Cardiac muscle cell (in vitro differentiated cells and primary cell): Measurements from ENCODE around the gene OR10H4. TPM values are rescaled to one million over a fixed set of nuclear protein-coding genes. Genes with fewer than 3 reads are reported as not detected.
"Not testable (repeated sequence)": the region's sequence is repeated elsewhere in the genome, so short reads cannot be mapped to it uniquely, and the experiment has no call there.

Experiments used
- DNase-seq, 2 donors: peaks; one replicate each; pipeline versions ENCODE4 v3.0.0 to v3.0.0-alpha.2; 2010 to 2017; ENCODE audit warnings: low read depth in 1 of 2, low spot score in 1 of 2
- H3K27ac ChIP-seq: fragments of 200-600 bp; sonication (generic); 2 replicates; pipeline ENCODE4 v1.5.1; 2016
- H3K27me3 ChIP-seq: fragments of 200-600 bp; sonication (generic); 2 replicates; pipeline ENCODE4 v1.6.0; 2016; ENCODE audit warnings: control low read depth
- H3K36me3 ChIP-seq: fragments of 200-600 bp; sonication (generic); 2 replicates; pipeline ENCODE4 v1.5.1; 2016; ENCODE audit warnings: control low read depth
- H3K4me1 ChIP-seq: fragments of 200-600 bp; sonication (generic); 2 replicates; pipeline ENCODE4 v1.8.1; 2017; ENCODE audit warnings: low read depth, mild to moderate bottlenecking, mixed run types
- H3K4me3 ChIP-seq: fragments of 200-600 bp; sonication (generic); 2 replicates; pipeline ENCODE4 v1.5.1; 2016; ENCODE audit warnings: mild to moderate bottlenecking
- H3K9me3 ChIP-seq: fragments of 200-600 bp; sonication (generic); 2 replicates; pipeline ENCODE4 v1.5.1; 2017; ENCODE audit warnings: low read depth, mild to moderate bottlenecking, control low read depth
- CTCF ChIP-seq: IDR thresholded peaks from 2 replicates; pipeline ENCODE4 v1.5.1; 2012; ENCODE audit warnings: low read depth, mild to moderate bottlenecking, low read length
- polyA plus RNA-seq: library from polyadenylated mRNA; unstranded; fragments of >200 nt; fragmentation: Nextera tagmentation; extraction: Ambion mirVana; gene quantifications from 2 replicates; pipeline ENCODE4 v1.2.1, GENCODE V29; 2016
- total RNA-seq: library from RNA; depleted of rRNA; stranded (reverse); fragments of >200 nt; gene quantifications from 2 replicates; pipeline ENCODE4 v1.2.3, GENCODE V29; 2016

Gene OR10H4
- total RNA-seq = not detected in 2 replicates
- not detected in 2 replicates for polyA plus RNA-seq

- TF ChIP-seq CTCF = no peak
- no peaks in the 10 kb centered on the region for H3K27me3 ChIP-seq
- H3K36me3 ChIP-seq = no peaks in the 10 kb centered on the region
- peaks cover 7% of the 10 kb centered on the region for H3K9me3 ChIP-seq
- DNase-seq = no peak
- no peak within 1 kb of the TSS for H3K27ac ChIP-seq
- no peak within 1 kb of the TSS for H3K4me3 ChIP-seq
- H3K4me1 ChIP-seq = no peaks in the 10 kb centered on the region
These were observed at the start of gene OR10H4 for GRCh38 chr19:15948223-15949058. TSS of gene OR10H4 (plus strand) at chr19:15949008. CDS start at chr19:15949008, 0 bp downstream.

DNA sequence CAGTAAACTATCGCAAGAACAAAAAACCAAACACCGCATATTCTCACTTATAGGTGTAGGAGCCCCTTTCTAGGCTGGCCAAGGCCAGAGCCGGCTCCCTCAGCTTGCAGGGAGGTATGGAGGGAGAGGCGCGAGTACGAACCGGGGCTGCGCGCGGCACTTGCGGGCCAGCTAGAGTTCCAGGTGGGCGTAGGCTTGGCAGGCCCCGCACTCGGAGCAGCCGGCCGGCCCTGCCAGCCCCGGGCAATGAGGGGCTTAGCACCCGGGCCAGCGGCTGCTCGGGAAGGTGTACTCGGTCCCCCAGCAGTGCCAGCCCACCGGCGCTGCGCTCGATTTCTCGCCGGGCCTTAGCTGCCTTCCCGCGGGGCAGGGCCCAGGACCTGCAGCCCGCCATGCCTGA lies 49.2 kb upstream of the OR10H4 start:
- H3K4me3 ChIP-seq, H3K27ac ChIP-seq, H3K27me3 ChIP-seq, H3K36me3 ChIP-seq, H3K4me1 ChIP-seq, DNase-seq, H3K9me3 ChIP-seq: not testable (repeated sequence)

GRCh38 chr19:15900032-15900431 lies 48.8 kb upstream of the OR10H4 start:
- not testable (repeated sequence) for DNase-seq, H3K9me3 ChIP-seq, H3K36me3 ChIP-seq, H3K4me3 ChIP-seq, H3K27ac ChIP-seq, H3K27me3 ChIP-seq, H3K4me1 ChIP-seq

DNA sequence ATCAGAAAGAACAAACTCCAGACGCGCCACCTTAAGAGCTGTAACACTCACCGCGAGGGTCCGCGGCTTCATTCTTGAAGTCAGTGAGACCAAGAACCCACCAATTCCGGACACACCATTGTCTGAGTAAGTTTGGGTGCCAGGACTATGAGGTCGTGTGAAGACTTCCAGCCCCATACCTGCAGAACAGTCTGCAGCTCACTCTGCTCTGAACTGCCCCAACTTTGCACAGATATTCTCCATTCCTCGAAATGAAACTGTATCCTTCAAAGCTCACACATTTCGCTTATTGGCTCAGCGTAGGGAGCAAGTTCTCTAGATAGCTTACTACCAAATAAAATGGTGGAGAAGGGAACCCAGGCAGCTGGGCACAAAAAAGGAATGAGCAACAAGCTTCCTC lies 48.3 kb upstream of the OR10H4 start:
- no peak for TF ChIP-seq CTCF
- no peak overlapping the region for H3K4me3 ChIP-seq
- DNase-seq = no peak
- no peaks in the 10 kb centered on the region for H3K36me3 ChIP-seq
- no peaks in the 10 kb centered on the region for H3K4me1 ChIP-seq
- no peaks in the 10 kb centered on the region for H3K9me3 ChIP-seq
- H3K27ac ChIP-seq = no peak overlapping the region
- no peaks in the 10 kb centered on the region for H3K27me3 ChIP-seq

GRCh38 chr19:15902254-15902653 lies 46.6 kb upstream of the OR10H4 start:
- no peak overlapping the region for H3K27ac ChIP-seq
- H3K4me1 ChIP-seq = no peaks in the 10 kb centered on the region
- no peak for TF ChIP-seq CTCF
- H3K27me3 ChIP-seq = no peaks in the 10 kb centered on the region
- H3K9me3 ChIP-seq = no peaks in the 10 kb centered on the region
- DNase-seq = no peak
- H3K36me3 ChIP-seq = no peaks in the 10 kb centered on the region
- no peak overlapping the region for H3K4me3 ChIP-seq

DNA sequence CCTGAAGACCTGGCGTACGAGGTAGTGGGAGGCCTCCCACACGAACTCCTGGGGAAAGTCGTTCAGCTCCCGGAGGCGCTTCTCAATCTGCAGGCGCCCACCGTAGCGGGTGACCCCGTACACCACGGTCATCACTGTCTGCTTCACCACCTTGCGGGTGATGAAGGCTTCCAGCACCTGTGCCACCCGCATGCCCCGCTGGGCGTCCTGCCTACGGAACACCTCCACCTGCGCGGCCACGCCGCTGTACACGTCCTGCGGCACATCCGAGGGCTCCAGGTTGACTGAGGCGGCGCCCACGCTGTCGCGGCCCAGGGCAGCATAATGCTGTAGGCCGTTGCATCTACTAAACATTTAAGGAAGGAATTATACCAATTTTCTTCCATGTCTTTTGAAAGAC lies 45.9 kb upstream of the OR10H4 start:
- DNase-seq, H3K4me1 ChIP-seq, H3K9me3 ChIP-seq, H3K4me3 ChIP-seq, H3K27me3 ChIP-seq, H3K36me3 ChIP-seq, H3K27ac ChIP-seq: not testable (repeated sequence)

GRCh38 chr19:15905026-15905425 lies 43.8 kb upstream of the OR10H4 start:
- no peak for DNase-seq
- Histone ChIP-seq H3K27ac (no peak overlapping the region), H3K4me1 (no peaks in the 10 kb centered on the region), H3K27me3 (no peaks in the 10 kb centered on the region), H3K4me3 (no peak overlapping the region), H3K36me3 (no peaks in the 10 kb centered on the region), H3K9me3 (no peaks in the 10 kb centered on the region)
- TF ChIP-seq CTCF = no peak
